Parathyroid adenoma (tissue), 2 donors: ENCODE data around the gene EBF3.

ENCODE experiments used
- H2AFZ ChIP-seq: fragments of 300-600 bp; sonication (generic); one replicate; pipeline ENCODE4 v1.7.0; 2017; ENCODE audit warnings: antibody characterized with exemption, mild to moderate bottlenecking
- H3K27ac ChIP-seq: fragments of 300-600 bp; sonication (generic); one replicate; pipeline ENCODE4 v1.7.0; 2017
- H3K27me3 ChIP-seq: fragments of 300-600 bp; sonication (generic); one replicate; pipeline ENCODE4 v1.7.0; 2017; ENCODE audit warnings: low read length; ENCODE audit not compliant: control insufficient read depth, insufficient read depth
- H3K36me3 ChIP-seq: fragments of 300-600 bp; sonication (generic); one replicate; pipeline ENCODE4 v1.7.0; 2017; ENCODE audit warnings: low read length; ENCODE audit not compliant: control insufficient read depth, insufficient read depth
- H3K4me1 ChIP-seq: fragments of 300-600 bp; sonication (generic); one replicate; pipeline ENCODE4 v1.7.0; 2017; ENCODE audit warnings: control low read depth
- H3K4me2 ChIP-seq: fragments of 300-600 bp; sonication (generic); one replicate; pipeline ENCODE4 v1.7.0; 2017; ENCODE audit warnings: low read length
- H3K4me3 ChIP-seq: fragments of 300-600 bp; sonication (generic); one replicate; pipeline ENCODE4 v1.7.0; 2017; ENCODE audit warnings: low read depth, low read length
- H3K79me2 ChIP-seq: fragments of 300-600 bp; sonication (generic); one replicate; pipeline ENCODE4 v1.7.0; 2017; ENCODE audit warnings: control low read depth
- H3K9ac ChIP-seq: fragments of 300-600 bp; sonication (generic); one replicate; pipeline ENCODE4 v1.7.0; 2017; ENCODE audit warnings: mild to moderate bottlenecking
- H3K9me3 ChIP-seq: fragments of 300-600 bp; sonication (generic); one replicate; pipeline ENCODE4 v1.7.0; 2017; ENCODE audit warnings: low read length; ENCODE audit not compliant: control insufficient read depth
- TF ChIP-seq, protein P1 (sequence below): fragments of 300-600 bp; sonication (generic); IDR thresholded peaks from one replicate; pipeline ENCODE4 v1.7.0; 2017; ENCODE audit warnings: antibody characterized with exemption, mild to moderate bottlenecking
- donor health status: primary hyperparathyroidism.

Gene EBF3

DNA sequence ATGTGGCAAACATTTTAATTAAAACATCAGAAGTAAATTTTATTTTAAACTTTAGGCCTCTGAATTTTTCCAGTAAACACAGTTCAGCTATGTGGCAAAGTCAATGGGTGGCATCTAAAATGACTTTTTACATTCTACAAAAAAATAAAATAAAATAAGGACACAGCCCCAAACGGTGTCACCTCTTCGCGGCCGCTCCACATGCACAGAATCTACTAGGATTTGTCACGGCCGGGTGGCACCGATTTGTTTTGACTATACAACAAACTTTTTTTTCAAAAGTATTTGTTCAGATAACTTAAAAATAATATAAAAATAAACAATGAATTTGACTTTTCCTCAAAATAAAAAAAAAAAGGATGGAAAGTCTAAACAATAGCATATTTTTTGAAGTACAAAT lies 127.8 kb downstream of the EBF3 start:
- Histone ChIP-seq H3K9ac (no peak overlapping the region), H3K4me3 (no peak overlapping the region), H3K27me3 (no peaks in the 10 kb centered on the region), H3K36me3 (no peaks in the 10 kb centered on the region), H3K9me3 (no peaks in the 10 kb centered on the region), H3K4me1 (no peaks in the 10 kb centered on the region), H3K4me2 (no peak overlapping the region), H3K27ac (no peak overlapping the region), H3K79me2 (no peaks in the 10 kb centered on the region), H2AFZ (no peak overlapping the region)
- TF ChIP-seq, protein P1, sequence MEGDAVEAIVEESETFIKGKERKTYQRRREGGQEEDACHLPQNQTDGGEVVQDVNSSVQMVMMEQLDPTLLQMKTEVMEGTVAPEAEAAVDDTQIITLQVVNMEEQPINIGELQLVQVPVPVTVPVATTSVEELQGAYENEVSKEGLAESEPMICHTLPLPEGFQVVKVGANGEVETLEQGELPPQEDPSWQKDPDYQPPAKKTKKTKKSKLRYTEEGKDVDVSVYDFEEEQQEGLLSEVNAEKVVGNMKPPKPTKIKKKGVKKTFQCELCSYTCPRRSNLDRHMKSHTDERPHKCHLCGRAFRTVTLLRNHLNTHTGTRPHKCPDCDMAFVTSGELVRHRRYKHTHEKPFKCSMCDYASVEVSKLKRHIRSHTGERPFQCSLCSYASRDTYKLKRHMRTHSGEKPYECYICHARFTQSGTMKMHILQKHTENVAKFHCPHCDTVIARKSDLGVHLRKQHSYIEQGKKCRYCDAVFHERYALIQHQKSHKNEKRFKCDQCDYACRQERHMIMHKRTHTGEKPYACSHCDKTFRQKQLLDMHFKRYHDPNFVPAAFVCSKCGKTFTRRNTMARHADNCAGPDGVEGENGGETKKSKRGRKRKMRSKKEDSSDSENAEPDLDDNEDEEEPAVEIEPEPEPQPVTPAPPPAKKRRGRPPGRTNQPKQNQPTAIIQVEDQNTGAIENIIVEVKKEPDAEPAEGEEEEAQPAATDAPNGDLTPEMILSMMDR: no peak

DNA sequence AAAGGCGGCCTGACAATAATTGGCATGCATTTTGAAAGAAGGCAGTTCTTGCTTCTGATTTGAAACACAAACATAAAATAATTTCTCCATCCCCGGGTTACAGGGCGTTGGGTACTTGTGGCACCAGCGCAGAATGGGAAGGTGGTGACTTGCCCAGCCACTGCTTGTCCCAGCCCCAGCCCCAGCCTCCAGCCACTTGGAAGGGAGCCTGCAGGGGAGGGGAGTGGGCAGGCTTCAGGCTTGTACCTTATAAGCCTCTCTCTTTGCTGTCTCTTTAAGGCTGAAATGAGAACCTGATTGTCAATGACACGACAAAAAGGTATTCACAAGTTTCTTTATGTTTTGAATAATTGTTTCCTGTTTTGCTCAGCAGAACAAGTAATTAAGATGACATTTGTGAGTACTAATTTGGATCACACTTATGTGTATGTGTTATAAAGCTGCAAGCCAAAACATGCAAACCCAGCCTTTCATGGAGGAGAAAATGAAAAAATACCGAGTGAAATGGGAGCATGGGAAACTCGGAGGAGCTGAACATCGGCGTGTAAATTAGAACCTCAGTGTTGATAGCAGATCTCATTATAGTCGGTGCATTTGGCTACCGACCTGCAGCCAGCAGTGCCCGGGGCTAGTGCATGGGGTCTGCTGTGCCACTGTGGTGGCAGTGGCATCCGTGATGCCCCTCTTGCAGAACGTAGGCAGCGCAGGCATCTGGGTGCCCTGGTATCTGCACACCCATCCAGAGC lies 129.9 kb downstream of the EBF3 start:
- Histone ChIP-seq H3K4me3 (no peak overlapping the region), H3K36me3 (no peaks in the 10 kb centered on the region), H3K4me2 (no peak overlapping the region), H3K9ac (no peak overlapping the region), H3K9me3 (no peaks in the 10 kb centered on the region), H3K27ac (no peak overlapping the region), H3K27me3 (no peaks in the 10 kb centered on the region), H3K79me2 (no peaks in the 10 kb centered on the region), H3K4me1 (no peaks in the 10 kb centered on the region), H2AFZ (no peak overlapping the region)
- TF ChIP-seq, protein P1: no peak

DNA sequence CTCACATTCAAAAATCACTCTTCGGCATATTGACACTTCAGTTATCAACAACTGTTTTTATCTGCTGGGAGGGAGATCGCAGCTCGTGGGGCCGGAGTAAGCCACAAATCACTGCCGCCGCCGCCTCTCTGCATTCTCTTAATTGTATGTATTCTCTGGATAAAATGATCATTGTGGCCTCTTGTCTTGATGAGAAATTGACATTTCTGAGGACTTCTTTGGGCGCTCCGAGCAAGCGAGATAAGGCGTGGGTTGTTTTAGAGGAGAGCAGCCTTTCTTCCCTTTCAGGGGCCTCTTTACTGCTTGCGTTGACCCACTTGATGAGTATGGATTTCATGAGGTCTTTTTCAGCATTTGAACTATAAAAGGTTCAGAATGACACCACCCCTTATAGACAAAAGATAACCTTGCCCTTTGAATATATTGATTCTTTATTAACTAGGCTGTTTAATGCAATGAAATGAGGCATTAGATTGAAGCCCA lies 130.6 kb downstream of the EBF3 start:
- Histone ChIP-seq H3K36me3 (no peaks in the 10 kb centered on the region), H3K27me3 (no peaks in the 10 kb centered on the region), H3K27ac (no peak overlapping the region), H3K4me2 (no peak overlapping the region), H3K9me3 (no peaks in the 10 kb centered on the region), H3K9ac (no peak overlapping the region), H3K4me3 (no peak overlapping the region), H2AFZ (no peak overlapping the region), H3K79me2 (no peaks in the 10 kb centered on the region), H3K4me1 (no peaks in the 10 kb centered on the region)
- TF ChIP-seq, protein P1: no peak

DNA sequence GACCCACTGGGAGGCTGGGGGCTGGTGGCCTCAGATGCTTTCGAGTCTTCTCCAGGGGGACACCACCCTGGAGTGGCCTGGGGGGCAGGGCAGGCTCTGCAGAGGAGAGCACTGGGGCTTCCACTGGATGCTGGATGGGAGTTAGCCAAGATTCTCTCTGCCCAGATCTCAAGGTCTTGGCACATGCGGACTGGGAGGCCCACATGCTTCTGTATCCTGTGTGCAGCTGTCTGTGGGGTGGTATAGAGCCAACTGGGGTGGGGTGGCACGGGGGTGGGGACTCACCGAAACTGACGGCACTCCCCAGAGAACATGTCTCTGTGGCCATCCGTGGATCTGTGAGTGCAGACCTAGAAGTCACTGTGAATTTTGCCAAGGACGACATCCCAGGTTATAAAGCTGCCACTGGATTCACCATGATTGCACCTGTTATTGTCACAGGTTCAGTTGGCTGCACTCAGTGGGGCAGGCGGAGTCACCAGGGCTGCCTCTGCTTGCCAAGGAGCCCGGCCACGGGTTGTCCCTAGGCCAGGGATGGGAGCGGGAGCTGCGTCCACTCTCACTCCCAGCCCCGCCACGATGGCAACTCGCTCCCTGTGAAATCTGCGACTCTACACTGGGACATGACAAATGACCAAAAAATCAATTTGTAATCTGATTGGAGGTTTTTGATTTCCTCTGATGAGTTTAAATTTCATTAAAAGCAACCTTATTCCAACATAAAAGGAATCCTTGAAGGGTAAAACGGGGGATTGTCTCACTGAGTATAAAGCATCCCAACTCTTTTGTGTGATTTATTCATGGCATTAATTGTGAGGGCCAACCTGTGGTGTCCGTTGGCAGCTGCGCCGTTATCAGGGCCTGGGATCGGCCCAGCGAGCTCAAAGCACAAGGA lies 131.3 kb downstream of the EBF3 start:
- Histone ChIP-seq H3K4me3 (no peak overlapping the region), H3K27ac (no peak overlapping the region), H3K9me3 (no peaks in the 10 kb centered on the region), H2AFZ (no peak overlapping the region), H3K9ac (no peak overlapping the region), H3K27me3 (no peaks in the 10 kb centered on the region), H3K4me1 (no peaks in the 10 kb centered on the region), H3K4me2 (no peak overlapping the region), H3K36me3 (no peaks in the 10 kb centered on the region), H3K79me2 (no peaks in the 10 kb centered on the region)
- TF ChIP-seq, protein P1: no peak
